Endothelial cell (in vitro differentiated cells): Measurements from ENCODE around the gene TNS3. TPM values are rescaled to one million over a fixed set of nuclear protein-coding genes. Genes with fewer than 3 reads are reported as not detected.

Source experiments
- DNase-seq: peaks from one replicate; pipeline ENCODE4 v3.0.0; 2021; ENCODE audit warnings: low spot score
- H3K27ac Mint-ChIP-seq: one replicate; pipeline ENCODE4 v1.8.0; 2021; ENCODE audit warnings: mixed read lengths, inconsistent platforms; ENCODE audit not compliant: unreplicated experiment
- H3K27me3 Mint-ChIP-seq: one replicate; pipeline ENCODE4 v1.8.0; 2021; ENCODE audit warnings: mild to moderate bottlenecking, moderate library complexity, mixed read lengths, inconsistent platforms; ENCODE audit not compliant: unreplicated experiment
- H3K36me3 Mint-ChIP-seq: one replicate; pipeline ENCODE4 v1.8.0; 2021; ENCODE audit warnings: mild to moderate bottlenecking, low read depth, mixed read lengths, inconsistent platforms; ENCODE audit not compliant: unreplicated experiment
- H3K4me1 Mint-ChIP-seq: one replicate; pipeline ENCODE4 v1.8.0; 2021; ENCODE audit warnings: mild to moderate bottlenecking, mixed read lengths, inconsistent platforms; ENCODE audit not compliant: unreplicated experiment
- H3K4me3 Mint-ChIP-seq: one replicate; pipeline ENCODE4 v1.8.0; 2021; ENCODE audit warnings: mild to moderate bottlenecking, mixed read lengths, inconsistent platforms; ENCODE audit not compliant: unreplicated experiment
- H3K9me3 Mint-ChIP-seq: one replicate; pipeline ENCODE4 v1.8.0; 2021; ENCODE audit warnings: mixed read lengths, inconsistent platforms; ENCODE audit not compliant: unreplicated experiment
- total RNA-seq: library from RNA; stranded (reverse); fragmentation: NEBNext Ultra II Directional; extraction: Animal tissue kit (Norgen Biotek cat#: 25700); gene quantifications from one replicate; pipeline ENCODE4 v1.2.1, GENCODE V29; 2021; ENCODE audit not compliant: unreplicated experiment
- TF ChIP-seq, protein P1 (sequence below): fragments of 200-600 bp; sonication (generic); IDR thresholded peaks from one replicate; pipeline ENCODE4 v1.5.0; 2021; ENCODE audit warnings: antibody characterized with exemption; ENCODE audit not compliant: unreplicated experiment

Gene TNS3
- total RNA-seq, 1 donor from 2014 or later: 7.5 TPM

GRCh38 chr7:47401611-47402570 lies 180.0 kb downstream of the TNS3 start:
- Mint-ChIP-seq H3K27ac (no peak overlapping the region), H3K4me3 (no peak overlapping the region), H3K4me1 (no peaks in the 10 kb centered on the region), H3K27me3 (peaks cover 1% of the 10 kb centered on the region), H3K9me3 (no peaks in the 10 kb centered on the region), H3K36me3 (no peaks in the 10 kb centered on the region)
- TF ChIP-seq, protein P1, sequence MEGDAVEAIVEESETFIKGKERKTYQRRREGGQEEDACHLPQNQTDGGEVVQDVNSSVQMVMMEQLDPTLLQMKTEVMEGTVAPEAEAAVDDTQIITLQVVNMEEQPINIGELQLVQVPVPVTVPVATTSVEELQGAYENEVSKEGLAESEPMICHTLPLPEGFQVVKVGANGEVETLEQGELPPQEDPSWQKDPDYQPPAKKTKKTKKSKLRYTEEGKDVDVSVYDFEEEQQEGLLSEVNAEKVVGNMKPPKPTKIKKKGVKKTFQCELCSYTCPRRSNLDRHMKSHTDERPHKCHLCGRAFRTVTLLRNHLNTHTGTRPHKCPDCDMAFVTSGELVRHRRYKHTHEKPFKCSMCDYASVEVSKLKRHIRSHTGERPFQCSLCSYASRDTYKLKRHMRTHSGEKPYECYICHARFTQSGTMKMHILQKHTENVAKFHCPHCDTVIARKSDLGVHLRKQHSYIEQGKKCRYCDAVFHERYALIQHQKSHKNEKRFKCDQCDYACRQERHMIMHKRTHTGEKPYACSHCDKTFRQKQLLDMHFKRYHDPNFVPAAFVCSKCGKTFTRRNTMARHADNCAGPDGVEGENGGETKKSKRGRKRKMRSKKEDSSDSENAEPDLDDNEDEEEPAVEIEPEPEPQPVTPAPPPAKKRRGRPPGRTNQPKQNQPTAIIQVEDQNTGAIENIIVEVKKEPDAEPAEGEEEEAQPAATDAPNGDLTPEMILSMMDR: no peak
- DNase-seq: no peak

DNA sequence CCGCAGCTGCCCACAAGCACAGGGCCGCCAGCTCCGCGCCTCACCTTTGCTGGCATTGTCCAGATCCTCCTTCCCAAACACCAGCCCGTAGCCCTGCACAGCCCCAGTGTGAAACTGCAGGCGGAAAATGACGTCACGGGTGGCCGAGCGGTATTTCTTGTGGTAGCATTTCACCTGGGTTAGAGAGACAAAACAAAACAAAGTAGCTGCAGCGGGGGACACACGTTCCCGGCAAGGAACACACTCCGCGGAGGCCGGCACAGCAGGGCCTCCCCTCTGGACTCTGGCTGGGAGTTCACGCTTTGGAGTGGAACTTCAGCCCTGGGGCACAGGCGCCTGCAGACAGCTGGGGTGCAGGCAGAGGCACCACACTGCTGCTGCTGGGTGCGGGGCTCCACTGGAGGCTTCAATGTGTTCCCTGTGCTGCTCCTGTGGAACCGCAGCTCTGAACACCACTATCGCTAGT lies 181.1 kb downstream of the TNS3 start:
- DNase-seq: no peak
- Mint-ChIP-seq H3K36me3 (no peaks in the 10 kb centered on the region), H3K27ac (no peak overlapping the region), H3K27me3 (no peaks in the 10 kb centered on the region), H3K4me3 (no peak overlapping the region), H3K9me3 (no peaks in the 10 kb centered on the region), H3K4me1 (no peaks in the 10 kb centered on the region)
- TF ChIP-seq, protein P1: no peak

- no peak overlapping the region for H3K4me3 Mint-ChIP-seq
- H3K36me3 Mint-ChIP-seq: peaks cover 5% of the 10 kb centered on the region
- no peaks in the 10 kb centered on the region for H3K27me3 Mint-ChIP-seq
- no peaks in the 10 kb centered on the region for H3K4me1 Mint-ChIP-seq
- H3K9me3 Mint-ChIP-seq: no peaks in the 10 kb centered on the region
- no peak overlapping the region for H3K27ac Mint-ChIP-seq
- no peak for DNase-seq
- TF ChIP-seq, protein P1: no peak
Measured at GRCh38 chr7:47400001-47400400, 181.9 kb downstream of the TNS3 start.

DNA sequence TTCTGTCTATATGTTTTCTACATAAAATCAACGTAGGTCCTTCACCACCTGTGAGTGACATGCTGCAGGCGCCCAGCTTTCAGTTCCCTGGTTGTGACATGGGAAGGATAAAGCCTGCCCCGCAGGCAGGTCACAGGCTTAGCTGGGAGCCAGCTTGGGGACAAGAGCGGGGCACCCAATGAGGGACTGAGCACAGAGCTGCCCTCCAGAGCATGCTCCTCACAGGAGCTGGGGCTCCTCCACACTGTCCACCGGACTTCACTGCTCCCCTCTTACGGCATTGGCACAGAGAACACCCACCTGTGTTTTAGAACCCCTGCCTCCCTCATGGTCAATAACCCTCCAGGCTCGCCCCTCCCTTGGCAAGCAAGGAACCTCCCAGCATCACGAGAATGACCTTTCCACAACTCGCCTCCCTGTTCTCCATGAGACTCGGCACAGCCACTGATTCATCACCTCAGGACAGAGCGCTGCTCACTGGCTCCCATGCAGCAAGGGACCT lies 187.1 kb downstream of the TNS3 start:
- H3K4me1 Mint-ChIP-seq: peaks cover 7% of the 10 kb centered on the region
- TF ChIP-seq, protein P1: no peak
- H3K27ac Mint-ChIP-seq: no peak overlapping the region

DNA sequence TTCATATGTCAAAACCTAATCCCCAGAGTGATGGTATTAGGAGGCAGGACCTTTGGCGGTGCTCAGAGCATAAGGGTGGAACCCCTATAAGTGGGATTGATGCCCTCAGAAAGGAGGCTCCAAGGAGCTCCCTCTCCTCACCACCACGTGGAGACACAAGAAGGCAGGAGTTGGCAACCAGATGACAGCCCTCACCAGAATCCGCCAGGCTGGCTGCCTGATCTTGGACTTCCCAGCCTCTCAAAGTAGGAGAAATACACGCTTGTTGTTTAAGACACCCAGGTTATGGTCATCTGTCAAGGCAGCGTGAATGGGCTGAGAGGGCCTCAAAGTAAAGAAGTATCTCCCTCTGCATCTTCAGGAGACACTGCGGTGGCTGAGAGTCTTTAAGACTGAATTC lies 187.7 kb downstream of the TNS3 start:
- TF ChIP-seq, protein P1: no peak
- peaks cover 5% of the 10 kb centered on the region for H3K36me3 Mint-ChIP-seq
- H3K4me3 Mint-ChIP-seq: no peak overlapping the region
- H3K27ac Mint-ChIP-seq: no peak overlapping the region
- H3K27me3 Mint-ChIP-seq: no peaks in the 10 kb centered on the region
- peaks cover 7% of the 10 kb centered on the region for H3K4me1 Mint-ChIP-seq
- no peak for DNase-seq
- H3K9me3 Mint-ChIP-seq: no peaks in the 10 kb centered on the region

More for the DNA sequence above, 187.1 kb downstream of the TNS3 start:
- Mint-ChIP-seq H3K27me3 (no peaks in the 10 kb centered on the region), H3K4me3 (no peak overlapping the region), H3K9me3 (no peaks in the 10 kb centered on the region), H3K36me3 (peaks cover 5% of the 10 kb centered on the region)
- DNase-seq: no peak
